ENCODE measurements around the gene TYRO3. TPM values are rescaled to one million over a fixed set of nuclear protein-coding genes. Genes with fewer than 3 reads are reported as not detected.
"Not testable (repeated sequence)": the region's sequence is repeated elsewhere in the genome, so short reads cannot be mapped to it uniquely, and the experiment has no call there.

Gene TYRO3
- total RNA-seq, 2 experiments from 2014 or later: 0.48 TPM; not detected in 1

- Histone ChIP-seq H4K20me1 (ENCODE audit: insufficient read depth, low read length) (no peaks in the 10 kb centered on the region), H3K36me3 (ENCODE audit: insufficient read depth, low read length) (no peaks in the 10 kb centered on the region), H3K4me3 (ENCODE audit: low read depth, low read length, poor library complexity, severe bottlenecking) (no peak overlapping the region), H3K9me2 (ENCODE audit: insufficient read depth, low read length) (no peaks in the 10 kb centered on the region), H3K27ac (ENCODE audit: low read depth, low read length, poor library complexity, severe bottlenecking) (no peak overlapping the region), H2AFZ (ENCODE audit: low read length) (no peak overlapping the region), H3K4me1 (ENCODE audit: insufficient read depth, low read length, poor library complexity, severe bottlenecking) (no peaks in the 10 kb centered on the region), H3K79me2 (ENCODE audit: insufficient read depth, low read depth, low read length) (no peaks in the 10 kb centered on the region), H3K4me2 (ENCODE audit: low read length) (no peak overlapping the region), H3K9me3 (ENCODE audit: low read length) (no peaks in the 10 kb centered on the region)
- ChIA-PET CTCF (ENCODE audit: unreplicated experiment) (no interaction called here), POLR2A (interaction anchor here (0.6 kb wide), 1 partner anchor 44 kb away, joined by 4 read pairs; no protein-coding TSS in a partner anchor)
- no peak for DNase-seq (ENCODE audit: low spot score)
- no peak for TF ChIP-seq EZH2phosphoT487 (IDR thresholded peaks at IDR 0.05; ENCODE audit: borderline replicate concordance, low read depth, low read length)
- no peak for TF ChIP-seq CTCF (conservative IDR thresholded peaks at IDR 0.05; ENCODE audit: low read length)
- intact Hi-C loops (cut with micrococcal nuclease; ENCODE audit: unreplicated experiment): loop anchor here (5.0 kb wide), 1 partner anchor 228 kb away; no protein-coding TSS in a partner anchor
- BruUV-seq (replicated peaks): no TSS peak
These were observed 25.7 kb downstream of the TYRO3 start for GRCh38 chr15:41584636-41585126.

DNA sequence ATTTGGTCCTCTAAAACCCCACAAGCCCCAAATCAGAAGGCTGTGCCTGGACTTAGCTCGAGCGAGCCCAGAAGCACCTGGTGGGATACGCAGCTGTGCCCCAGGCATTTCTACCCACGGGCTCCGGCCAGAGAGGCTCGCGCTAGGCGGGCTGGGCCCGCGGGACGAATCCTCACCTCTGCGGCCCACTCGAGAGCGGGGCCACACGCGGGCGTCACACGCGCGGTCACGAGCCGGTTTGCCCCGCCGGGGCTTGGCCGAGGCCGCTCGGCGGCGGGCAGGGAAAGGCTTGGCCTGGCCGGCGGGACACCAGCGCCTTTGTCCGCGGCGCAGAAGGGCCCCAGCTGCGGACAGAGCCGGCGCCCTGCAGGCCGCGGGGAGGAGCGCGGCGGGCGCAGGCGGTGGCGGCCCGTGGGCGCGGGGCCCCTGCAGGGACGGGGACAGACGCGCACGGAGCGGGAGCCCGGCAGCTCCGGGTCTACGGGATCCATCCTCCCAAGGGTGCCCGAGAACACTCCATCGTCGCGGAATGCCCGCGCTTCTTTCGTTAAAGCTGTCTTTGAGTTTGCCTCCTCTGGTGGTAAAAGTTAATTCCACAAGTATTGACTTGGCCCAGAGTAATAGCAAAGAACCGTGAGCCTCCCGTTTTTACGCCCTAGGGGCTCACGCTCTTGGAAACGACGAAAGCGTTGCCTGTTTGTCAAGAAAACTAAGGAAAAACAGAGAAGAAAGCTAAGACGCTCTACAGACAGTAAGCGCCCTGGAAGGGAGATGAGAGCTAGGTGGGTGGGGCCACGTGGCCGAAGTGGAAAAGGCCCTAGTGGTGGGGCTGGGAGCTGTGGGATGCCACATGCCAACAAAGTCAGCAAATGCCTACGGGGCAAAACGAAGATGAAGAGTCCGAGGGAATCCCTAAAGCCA lies 26.4 kb downstream of the TYRO3 start:
- DNase-seq (ENCODE audit: low spot score): no peak
- ChIA-PET POLR2A (interaction anchor here (0.6 kb wide), 1 partner anchor 44 kb away, joined by 4 read pairs; no protein-coding TSS in a partner anchor), CTCF (ENCODE audit: unreplicated experiment) (no interaction called here)
- Histone ChIP-seq H3K36me3 (ENCODE audit: insufficient read depth, low read length) (no peaks in the 10 kb centered on the region), H3K27ac (ENCODE audit: low read depth, low read length, poor library complexity, severe bottlenecking) (no peak overlapping the region), H3K4me2 (ENCODE audit: low read length) (no peak overlapping the region), H3K4me3 (ENCODE audit: low read depth, low read length, poor library complexity, severe bottlenecking) (no peak overlapping the region), H2AFZ (ENCODE audit: low read length) (no peak overlapping the region), H3K9me2 (ENCODE audit: insufficient read depth, low read length) (no peaks in the 10 kb centered on the region), H3K9me3 (ENCODE audit: low read length) (no peaks in the 10 kb centered on the region), H3K4me1 (ENCODE audit: insufficient read depth, low read length, poor library complexity, severe bottlenecking) (no peaks in the 10 kb centered on the region), H4K20me1 (ENCODE audit: insufficient read depth, low read length) (no peaks in the 10 kb centered on the region), H3K79me2 (ENCODE audit: insufficient read depth, low read depth, low read length) (no peaks in the 10 kb centered on the region)
- no TSS peak for BruUV-seq (replicated peaks)
- intact Hi-C loops (cut with micrococcal nuclease; ENCODE audit: unreplicated experiment): no loop called here
- TF ChIP-seq CTCF (conservative IDR thresholded peaks at IDR 0.05; ENCODE audit: low read length): no peak
- no peak for TF ChIP-seq EZH2phosphoT487 (IDR thresholded peaks at IDR 0.05; ENCODE audit: borderline replicate concordance, low read depth, low read length)

DNA sequence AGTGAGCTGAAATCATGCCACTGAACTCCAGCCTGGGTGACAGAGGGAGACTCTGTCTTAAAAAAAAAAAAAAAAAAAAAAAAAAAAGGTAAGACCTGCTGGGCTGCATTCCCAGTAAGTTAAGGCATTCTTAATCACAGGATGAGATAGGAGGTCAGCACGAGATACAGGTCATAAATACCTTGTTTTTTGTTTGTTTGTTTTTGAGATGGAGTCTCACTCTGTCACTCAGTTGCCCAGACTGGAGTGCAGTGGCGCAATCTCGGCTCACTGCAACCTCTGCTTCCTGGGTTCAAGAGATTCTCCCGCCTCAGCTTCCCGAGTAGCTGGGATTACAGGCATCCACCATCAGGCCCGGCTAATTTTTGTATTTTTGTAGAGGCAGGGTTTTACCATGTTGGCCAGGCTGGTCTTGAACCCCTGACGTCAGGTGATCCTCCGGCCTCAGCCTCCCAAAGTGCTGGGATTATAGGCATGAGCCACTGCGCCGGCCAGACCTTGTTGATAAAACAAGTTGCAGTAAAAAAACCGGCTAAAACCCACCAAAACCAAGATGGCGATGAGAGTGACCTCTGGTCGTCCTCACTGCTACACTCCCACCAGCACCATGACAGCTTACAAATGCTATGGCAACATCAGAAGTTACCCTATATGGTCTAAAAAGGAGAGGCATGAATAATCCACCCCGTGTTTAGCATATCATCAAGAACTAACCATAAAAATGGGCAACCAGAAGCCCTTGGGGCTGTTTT lies 27.7 kb downstream of the TYRO3 start:
- H3K27ac ChIP-seq (ENCODE audit: low read depth, low read length, poor library complexity, severe bottlenecking); CTCF ChIA-PET (ENCODE audit: unreplicated experiment); H3K4me2 ChIP-seq (ENCODE audit: low read length); BruUV-seq (replicated peaks); POLR2A ChIA-PET; H3K4me1 ChIP-seq (ENCODE audit: insufficient read depth, low read length, poor library complexity, severe bottlenecking); H3K9me2 ChIP-seq (ENCODE audit: insufficient read depth, low read length); H3K36me3 ChIP-seq (ENCODE audit: insufficient read depth, low read length); H3K4me3 ChIP-seq (ENCODE audit: low read depth, low read length, poor library complexity, severe bottlenecking); DNase-seq (ENCODE audit: low spot score); H4K20me1 ChIP-seq (ENCODE audit: insufficient read depth, low read length); H2AFZ ChIP-seq (ENCODE audit: low read length); intact Hi-C loops (cut with micrococcal nuclease; ENCODE audit: unreplicated experiment); H3K9me3 ChIP-seq (ENCODE audit: low read length); H3K79me2 ChIP-seq (ENCODE audit: insufficient read depth, low read depth, low read length): not testable (repeated sequence)

DNA sequence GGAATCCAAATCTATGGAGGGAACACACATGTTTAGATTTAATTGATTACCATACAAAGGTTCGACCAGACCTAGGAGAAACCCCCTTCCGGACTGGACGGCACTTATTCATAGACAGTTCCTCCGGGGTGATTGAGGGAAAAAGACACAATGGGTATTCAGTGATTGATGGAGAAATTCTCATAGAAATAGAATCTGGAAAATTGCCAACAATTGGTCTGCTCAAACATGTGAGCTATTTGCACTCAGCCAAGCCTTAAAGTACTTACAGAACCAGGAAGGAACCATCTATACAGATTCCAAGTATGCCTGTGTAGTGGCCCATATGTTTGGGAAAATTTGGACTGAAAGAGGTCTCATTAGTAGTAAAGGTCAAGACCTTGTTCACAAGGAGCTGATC lies 30.0 kb downstream of the TYRO3 start:
- H3K9me2 ChIP-seq (ENCODE audit: insufficient read depth, low read length); POLR2A ChIA-PET; H2AFZ ChIP-seq (ENCODE audit: low read length); H3K79me2 ChIP-seq (ENCODE audit: insufficient read depth, low read depth, low read length); H3K9me3 ChIP-seq (ENCODE audit: low read length); H3K4me1 ChIP-seq (ENCODE audit: insufficient read depth, low read length, poor library complexity, severe bottlenecking); H3K4me2 ChIP-seq (ENCODE audit: low read length); H3K36me3 ChIP-seq (ENCODE audit: insufficient read depth, low read length); intact Hi-C loops (cut with micrococcal nuclease; ENCODE audit: unreplicated experiment); BruUV-seq (replicated peaks); H3K27ac ChIP-seq (ENCODE audit: low read depth, low read length, poor library complexity, severe bottlenecking); DNase-seq (ENCODE audit: low spot score); H3K4me3 ChIP-seq (ENCODE audit: low read depth, low read length, poor library complexity, severe bottlenecking); H4K20me1 ChIP-seq (ENCODE audit: insufficient read depth, low read length); CTCF ChIA-PET (ENCODE audit: unreplicated experiment): not testable (repeated sequence)

Data from OCI-LY7 (cell line).